Myocyte (in vitro differentiated cells): ENCODE data around the gene ATP9A. TPM values are rescaled to one million over a fixed set of nuclear protein-coding genes. Genes with fewer than 3 reads are reported as not detected.

Experiments used
- DNase-seq: peaks from one replicate; pipeline ENCODE4 v3.0.0-alpha.2; 2012; ENCODE audit warnings: low read depth
- total RNA-seq: library from RNA; depleted of rRNA; stranded (reverse); fragments of >200 nt; gene quantifications from 2 replicates; pipeline ENCODE4 v1.2.3, GENCODE V29; 2014

The ATP9A gene
- total RNA-seq, 1 donor from 2014 or later: 13.3 TPM

- DNase-seq: no peak
These were observed 161.0 kb downstream of the ATP9A start for GRCh38 chr20:51607170-51607569.

- DNase-seq: no peak
These were observed 163.3 kb downstream of the ATP9A start for GRCh38 chr20:51604851-51605250.

GRCh38 chr20:51602131-51602530, 166.1 kb downstream of the ATP9A start:
- DNase-seq: no peak

- DNase-seq: no peak
These were observed 167.2 kb downstream of the ATP9A start for GRCh38 chr20:51600950-51601349.

GRCh38 chr20:51600016-51600420, 168.2 kb downstream of the ATP9A start:
- DNase-seq: no peak

- no peak for DNase-seq
These were observed 169.6 kb downstream of the ATP9A start for GRCh38 chr20:51598556-51598955.

- DNase-seq: no peak
These were observed 170.6 kb downstream of the ATP9A start for GRCh38 chr20:51597389-51598231.

GRCh38 chr20:51596668-51597388, 171.4 kb downstream of the ATP9A start:
- no peak for DNase-seq

- DNase-seq: no peak
These were observed 172.4 kb downstream of the ATP9A start for GRCh38 chr20:51595744-51596143.

GRCh38 chr20:51595058-51595532, 173.1 kb downstream of the ATP9A start:
- peak; percentile 83 for DNase-seq

GRCh38 chr20:51594236-51595057, 173.7 kb downstream of the ATP9A start:
- DNase-seq: no peak

- no peak for DNase-seq
These were observed 174.6 kb downstream of the ATP9A start for GRCh38 chr20:51593584-51593983.

- no peak for DNase-seq
These were observed 175.6 kb downstream of the ATP9A start for GRCh38 chr20:51592564-51592963.

- DNase-seq: no peak
These were observed 176.3 kb downstream of the ATP9A start for GRCh38 chr20:51591871-51592270.

GRCh38 chr20:51588762-51589161, 179.4 kb downstream of the ATP9A start:
- no peak for DNase-seq

GRCh38 chr20:51587145-51587544, 181.0 kb downstream of the ATP9A start:
- DNase-seq: no peak

- DNase-seq: peak; percentile 8
These were observed 182.2 kb downstream of the ATP9A start for GRCh38 chr20:51586005-51586440.

- DNase-seq: no peak
These were observed 183.0 kb downstream of the ATP9A start for GRCh38 chr20:51585148-51585547.

- no peak for DNase-seq
These were observed 183.5 kb downstream of the ATP9A start for GRCh38 chr20:51584737-51585136.

- no peak for DNase-seq
These were observed 184.1 kb downstream of the ATP9A start for GRCh38 chr20:51584116-51584515.

GRCh38 chr20:51583499-51583898, 184.7 kb downstream of the ATP9A start:
- no peak for DNase-seq
